Activated CD4-positive, alpha-beta T cell treated with anti-CD3 and anti-CD28 coated beads for 48 hours (primary cell): ENCODE results near the gene PTPRR.

Source experiments
- DNase-seq: peaks from one replicate; pipeline ENCODE4 v3.0.0-alpha.2; 2020

PTPRR gene, protein sequence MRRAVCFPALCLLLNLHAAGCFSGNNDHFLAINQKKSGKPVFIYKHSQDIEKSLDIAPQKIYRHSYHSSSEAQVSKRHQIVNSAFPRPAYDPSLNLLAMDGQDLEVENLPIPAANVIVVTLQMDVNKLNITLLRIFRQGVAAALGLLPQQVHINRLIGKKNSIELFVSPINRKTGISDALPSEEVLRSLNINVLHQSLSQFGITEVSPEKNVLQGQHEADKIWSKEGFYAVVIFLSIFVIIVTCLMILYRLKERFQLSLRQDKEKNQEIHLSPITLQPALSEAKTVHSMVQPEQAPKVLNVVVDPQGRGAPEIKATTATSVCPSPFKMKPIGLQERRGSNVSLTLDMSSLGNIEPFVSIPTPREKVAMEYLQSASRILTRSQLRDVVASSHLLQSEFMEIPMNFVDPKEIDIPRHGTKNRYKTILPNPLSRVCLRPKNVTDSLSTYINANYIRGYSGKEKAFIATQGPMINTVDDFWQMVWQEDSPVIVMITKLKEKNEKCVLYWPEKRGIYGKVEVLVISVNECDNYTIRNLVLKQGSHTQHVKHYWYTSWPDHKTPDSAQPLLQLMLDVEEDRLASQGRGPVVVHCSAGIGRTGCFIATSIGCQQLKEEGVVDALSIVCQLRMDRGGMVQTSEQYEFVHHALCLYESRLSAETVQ

DNA sequence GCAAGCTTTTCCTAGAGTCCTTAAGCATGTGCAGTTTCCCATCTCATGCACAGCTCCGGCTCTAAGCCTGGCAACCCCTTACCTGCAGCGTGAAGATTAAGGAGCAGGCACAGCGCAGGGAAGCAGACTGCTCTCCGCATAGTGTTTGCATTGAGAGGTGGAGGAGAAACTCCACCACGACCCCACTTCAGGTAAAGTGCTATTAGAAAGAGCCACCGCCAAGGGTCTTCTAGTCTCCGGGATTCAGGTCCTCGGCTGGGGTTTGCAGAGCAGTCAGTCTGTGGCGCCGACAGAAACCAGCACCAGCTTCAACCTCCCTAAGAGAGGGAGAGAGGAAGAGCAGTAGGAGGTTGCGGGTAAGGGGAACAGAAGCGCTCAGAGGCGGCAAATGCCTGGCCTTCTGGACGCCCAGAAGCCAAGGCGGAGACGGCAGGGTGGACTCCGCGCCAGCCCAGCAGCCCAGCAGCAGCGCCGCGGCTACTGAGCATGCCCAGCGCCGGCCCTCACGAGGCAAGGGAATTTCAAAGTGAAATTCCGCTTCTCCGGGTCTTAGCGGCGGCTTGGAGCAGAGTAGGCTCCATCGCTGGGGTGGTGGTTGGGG, at the start of gene PTPRR:
Gene PTPRR, minus strand, starts transcription at position 488 of the 601 bp plus-strand sequence. Its CDS starts 348 bp downstream, at position 140.
- DNase-seq = no peak

DNA sequence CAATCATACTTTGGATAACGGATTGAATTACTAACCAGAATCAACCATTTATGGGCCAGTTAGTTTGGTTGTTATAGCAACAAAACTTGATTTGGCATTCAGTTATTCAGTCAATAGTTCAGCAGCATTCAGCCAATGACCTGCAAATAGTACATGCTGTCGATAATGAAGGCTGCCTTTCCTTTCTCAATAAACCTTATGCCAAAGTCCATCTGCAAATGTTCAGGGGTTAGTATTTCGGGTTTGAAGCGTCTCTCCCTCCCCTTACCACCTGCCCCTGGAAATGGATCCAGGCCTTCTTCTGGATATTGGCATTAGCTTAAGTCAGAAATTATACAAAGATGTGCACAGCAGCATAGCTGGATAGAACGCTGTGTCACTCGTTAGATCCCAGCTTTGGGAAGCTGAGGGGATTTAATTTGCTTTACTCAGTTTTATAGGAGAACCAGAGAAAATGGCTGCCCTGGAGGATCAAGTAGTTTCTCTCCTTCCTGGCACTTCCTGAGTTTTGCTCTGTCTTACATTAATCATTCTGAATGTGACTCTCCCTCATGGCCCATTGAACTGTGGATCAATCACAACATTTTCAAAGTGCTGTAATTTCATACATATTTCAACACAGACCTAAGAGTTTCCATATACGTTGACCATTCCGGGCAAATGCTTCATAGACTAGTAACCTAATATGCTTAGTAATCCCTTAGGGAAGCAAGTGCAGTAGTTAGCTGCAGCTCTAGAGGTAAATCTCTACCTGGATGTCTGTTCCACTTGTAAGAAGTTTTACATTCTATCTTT, 46.7 kb upstream of the PTPRR start:
- DNase-seq = no peak

DNA sequence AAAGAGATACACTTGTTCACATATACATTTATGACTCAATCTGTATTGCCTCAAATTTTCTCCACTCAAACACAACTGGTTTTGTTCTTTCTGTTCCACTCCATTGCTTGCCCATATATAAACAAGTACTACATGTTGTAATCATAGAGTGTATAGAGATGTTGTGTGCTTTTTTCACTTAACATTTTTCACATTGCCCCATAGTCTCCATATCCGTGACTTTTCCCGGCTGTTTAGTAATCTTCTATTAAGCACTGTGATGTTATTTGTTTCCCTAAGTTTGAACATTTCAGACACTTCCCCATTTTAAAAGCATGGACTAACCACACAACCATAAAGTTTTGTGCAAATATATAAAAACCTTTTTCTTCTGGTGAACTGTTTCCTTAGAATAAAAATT, 45.5 kb upstream of the PTPRR start:
- no peak for DNase-seq

GRCh38 chr12:70964867-70965510, 44.5 kb upstream of the PTPRR start:
- no peak for DNase-seq

DNA sequence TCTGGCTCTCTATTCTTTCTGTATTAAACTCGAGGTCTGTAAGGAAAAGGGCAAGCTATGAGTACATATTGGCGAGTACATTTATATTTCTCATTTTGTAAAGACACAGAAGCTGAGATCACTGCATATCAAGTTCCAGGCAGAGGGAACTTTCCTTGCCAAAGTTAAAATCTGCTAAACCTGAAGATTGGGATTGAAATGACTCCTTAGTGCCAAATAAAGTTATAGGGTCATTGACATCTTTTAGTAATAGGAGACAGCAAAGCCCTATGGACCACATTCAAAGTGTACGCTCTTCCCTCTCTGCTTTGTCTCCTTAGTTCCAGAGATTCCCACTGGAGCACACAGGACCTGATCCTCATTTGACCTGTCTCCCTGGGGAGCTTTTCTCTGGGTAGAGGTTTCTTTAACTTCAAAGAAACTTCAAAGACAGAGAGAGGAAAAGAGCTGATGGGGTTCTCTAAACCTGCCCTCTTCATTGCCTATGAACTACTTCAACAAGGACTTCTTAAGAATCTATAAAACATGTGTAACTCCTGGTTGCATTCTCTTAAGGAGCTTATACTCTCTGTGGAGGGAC, 42.6 kb upstream of the PTPRR start:
- no peak for DNase-seq

- no peak for DNase-seq
Observed at GRCh38 chr12:70962226-70962794, 41.8 kb upstream of the PTPRR start.

DNA sequence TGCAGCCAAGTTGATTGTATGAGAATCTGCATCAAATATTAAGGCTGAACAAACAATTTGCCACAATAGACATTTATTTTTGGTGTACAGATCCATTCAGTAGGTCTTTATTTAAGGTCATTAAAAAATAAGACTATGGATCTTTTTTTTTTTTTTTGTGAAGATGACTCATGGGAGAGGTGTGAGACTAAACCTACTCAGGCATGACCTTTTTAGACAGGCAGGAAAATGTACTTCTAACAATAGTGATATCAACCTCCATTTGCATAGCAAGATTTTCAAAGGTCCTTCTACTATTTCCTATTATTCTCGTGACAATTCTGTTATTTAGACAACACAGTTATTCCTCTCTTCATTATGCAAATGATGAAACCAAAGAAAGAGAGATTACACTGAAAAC, 39.9 kb upstream of the PTPRR start:
- no peak for DNase-seq

- DNase-seq = no peak
Observed at GRCh38 chr12:70955415-70955814, 34.9 kb upstream of the PTPRR start.

- no peak for DNase-seq
Observed at GRCh38 chr12:70950451-70950850, 29.9 kb upstream of the PTPRR start.

DNA sequence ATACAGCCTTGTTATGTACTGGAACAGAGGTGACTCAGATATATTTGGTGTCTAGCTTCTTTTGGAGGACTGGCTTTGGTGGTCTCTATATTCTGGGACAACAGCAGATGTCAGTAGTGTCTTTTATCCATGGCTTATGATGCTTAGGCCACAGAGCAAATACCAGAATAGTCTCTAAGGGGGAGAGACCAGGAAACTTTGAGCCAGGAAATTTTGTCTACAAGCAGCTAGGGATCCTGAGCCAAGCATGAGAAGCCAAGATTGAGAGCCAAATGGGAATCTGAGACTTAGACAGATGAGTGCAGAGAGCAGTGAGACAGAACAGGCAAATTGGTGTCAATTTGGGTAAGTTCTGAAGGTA, 28.4 kb upstream of the PTPRR start:
- DNase-seq = no peak

DNA sequence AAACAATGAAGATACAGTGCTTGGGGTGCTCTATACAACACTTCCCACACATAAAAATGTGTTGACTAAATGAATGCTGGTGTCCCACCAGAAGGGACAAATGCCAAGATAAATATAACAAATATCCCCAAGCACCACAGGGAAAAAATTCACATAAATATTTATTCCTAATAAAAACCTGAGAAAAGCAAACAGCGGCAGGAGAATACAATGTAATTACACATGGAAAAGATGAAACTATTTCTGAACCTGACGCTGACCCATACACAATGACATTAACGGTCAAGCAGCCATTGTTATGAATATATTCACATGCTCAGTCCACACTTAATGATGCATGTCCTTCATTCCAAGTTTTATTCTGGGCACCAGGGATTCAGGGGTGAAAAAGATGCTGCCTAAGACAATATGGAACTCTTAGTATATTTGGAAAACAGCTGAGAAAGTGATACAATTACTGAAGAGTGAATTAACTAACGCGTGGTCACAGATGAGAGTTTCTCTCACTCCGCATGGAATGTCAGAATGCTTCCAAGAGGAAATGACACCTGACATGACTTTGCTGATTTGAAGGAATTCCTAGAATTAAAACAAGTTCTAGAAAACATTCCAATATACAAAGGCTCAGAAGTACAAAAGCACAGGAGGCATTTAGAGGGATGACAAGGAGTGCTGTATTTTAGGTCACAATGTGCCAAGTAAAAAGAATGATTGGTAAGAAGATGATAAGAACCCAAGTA, 27.9 kb upstream of the PTPRR start:
- DNase-seq = no peak

- no peak for DNase-seq
Observed at GRCh38 chr12:70936203-70936813, 15.8 kb upstream of the PTPRR start.

DNA sequence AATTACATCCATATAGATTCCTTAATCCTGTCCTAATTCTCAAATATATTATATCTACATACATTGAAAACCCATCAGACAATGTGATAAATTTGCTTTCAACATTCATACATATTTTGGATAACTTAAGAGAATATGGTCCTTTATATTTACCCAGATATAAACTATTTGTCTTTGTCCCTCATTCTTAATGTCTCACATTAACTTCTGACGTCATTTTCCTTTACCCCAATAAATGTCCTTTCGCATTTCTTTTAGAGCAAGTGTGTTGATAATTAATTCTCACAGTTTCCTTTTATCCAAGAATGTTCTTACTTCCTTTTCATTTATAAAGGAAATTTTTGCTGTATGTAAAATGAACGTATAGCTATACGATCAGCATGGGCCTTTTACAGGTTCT, 12.6 kb upstream of the PTPRR start:
- DNase-seq = no peak

DNA sequence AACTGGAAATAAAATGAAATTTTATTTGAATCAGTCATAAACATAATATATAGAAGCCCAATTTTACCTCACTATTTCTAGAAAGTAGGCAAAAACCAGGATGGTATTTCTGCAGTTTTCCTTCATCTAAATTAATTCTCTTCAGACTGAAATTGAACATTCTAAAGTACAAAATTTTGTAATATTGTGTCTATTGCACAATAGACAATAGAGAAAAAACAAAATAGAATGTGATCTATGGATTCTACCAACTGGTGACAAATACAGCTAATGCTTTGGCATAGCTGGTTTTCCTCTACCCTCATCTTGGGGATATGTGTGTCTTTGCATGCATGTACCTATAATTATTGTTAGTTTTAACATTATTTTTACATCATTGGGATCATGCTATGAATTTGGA, 8.5 kb upstream of the PTPRR start:
- no peak for DNase-seq

GRCh38 chr12:70928071-70928470, 7.5 kb upstream of the PTPRR start:
- DNase-seq = no peak

DNA sequence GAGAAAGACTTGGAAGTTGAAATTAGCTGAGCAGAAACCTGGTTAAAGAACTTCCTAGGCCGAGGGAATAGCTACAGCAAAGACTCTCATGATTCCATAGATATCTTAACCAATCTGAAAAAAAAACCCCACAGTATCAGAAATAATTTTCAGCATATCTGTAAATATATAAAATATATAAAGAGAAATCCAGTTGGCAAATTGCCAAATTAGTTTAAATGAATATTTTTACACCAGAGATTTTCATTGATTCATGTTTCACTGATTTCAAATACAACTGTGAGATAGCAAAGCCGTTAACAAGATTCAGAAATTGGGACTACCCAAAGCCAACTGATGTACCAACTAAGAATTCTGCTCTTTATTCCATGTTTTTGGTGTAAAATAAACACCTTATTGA, 6.8 kb upstream of the PTPRR start:
- DNase-seq = no peak

- DNase-seq = no peak
Observed at GRCh38 chr12:70925539-70925938, 5.0 kb upstream of the PTPRR start.

GRCh38 chr12:70920891-70921290, 353 bp upstream of the PTPRR start:
- DNase-seq = no peak

GRCh38 chr12:70919597-70920035, 922 bp downstream of the PTPRR start:
- DNase-seq = no peak

DNA sequence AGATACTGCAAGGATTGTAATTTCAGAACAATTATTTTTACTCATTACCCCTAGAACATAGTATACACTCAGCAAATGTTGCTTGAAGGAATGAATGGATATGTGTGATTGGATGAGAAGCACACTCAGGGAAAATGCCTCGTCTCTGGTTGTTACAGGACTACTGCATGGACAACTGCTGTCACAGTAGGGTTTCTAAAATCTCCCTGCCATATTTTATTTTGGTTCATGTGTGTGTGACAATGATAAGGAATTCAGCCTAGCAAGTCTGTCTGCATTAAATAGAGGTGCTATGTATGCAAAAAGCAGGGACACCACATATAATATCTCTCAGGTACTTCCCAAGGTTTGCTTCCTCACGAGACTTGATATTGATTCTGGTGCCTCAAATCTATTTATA, 1.4 kb downstream of the PTPRR start:
- no peak for DNase-seq

DNA sequence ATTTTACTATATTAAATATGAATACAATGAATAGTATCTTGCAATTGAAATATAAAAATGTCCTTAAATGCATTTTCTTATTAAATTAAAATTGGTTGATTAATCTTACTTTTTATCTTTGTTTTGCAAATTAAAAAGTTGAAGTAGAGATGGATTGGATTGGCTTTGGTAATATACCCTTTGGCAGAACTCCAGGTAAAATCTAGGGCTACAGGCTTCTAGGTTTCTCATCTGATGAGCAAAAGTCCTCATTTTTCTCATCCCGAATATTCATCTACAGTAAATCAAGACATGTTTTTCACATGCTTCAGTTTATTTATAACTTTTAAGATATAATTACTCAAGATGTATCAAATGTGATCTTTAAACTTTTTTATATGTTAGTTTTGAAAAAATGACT, 2.2 kb downstream of the PTPRR start:
- DNase-seq = no peak
